H54 (cell line): ENCODE results near the gene PLEKHA7.
"Not testable (repeated sequence)": the region's sequence is repeated elsewhere in the genome, so short reads cannot be mapped to it uniquely, and the experiment has no call there.

Experiments
- DNase-seq: peaks from one replicate; pipeline ENCODE4 v3.0.0; 2011; ENCODE audit warnings: low spot score, mixed read lengths; ENCODE audit not compliant: insufficient read length
- FAIRE-seq: peaks from 3 replicates; lab custom pipeline; 2011; peaks lifted over from hg19 to GRCh38; lab: Jason Lieb, UNC
- POLR2A ChIP-seq: IDR thresholded peaks from 2 replicates; pipeline ENCODE4 v1.6.1; 2011; ENCODE audit warnings: low read depth, mild to moderate bottlenecking, low read length

The PLEKHA7 gene

DNA sequence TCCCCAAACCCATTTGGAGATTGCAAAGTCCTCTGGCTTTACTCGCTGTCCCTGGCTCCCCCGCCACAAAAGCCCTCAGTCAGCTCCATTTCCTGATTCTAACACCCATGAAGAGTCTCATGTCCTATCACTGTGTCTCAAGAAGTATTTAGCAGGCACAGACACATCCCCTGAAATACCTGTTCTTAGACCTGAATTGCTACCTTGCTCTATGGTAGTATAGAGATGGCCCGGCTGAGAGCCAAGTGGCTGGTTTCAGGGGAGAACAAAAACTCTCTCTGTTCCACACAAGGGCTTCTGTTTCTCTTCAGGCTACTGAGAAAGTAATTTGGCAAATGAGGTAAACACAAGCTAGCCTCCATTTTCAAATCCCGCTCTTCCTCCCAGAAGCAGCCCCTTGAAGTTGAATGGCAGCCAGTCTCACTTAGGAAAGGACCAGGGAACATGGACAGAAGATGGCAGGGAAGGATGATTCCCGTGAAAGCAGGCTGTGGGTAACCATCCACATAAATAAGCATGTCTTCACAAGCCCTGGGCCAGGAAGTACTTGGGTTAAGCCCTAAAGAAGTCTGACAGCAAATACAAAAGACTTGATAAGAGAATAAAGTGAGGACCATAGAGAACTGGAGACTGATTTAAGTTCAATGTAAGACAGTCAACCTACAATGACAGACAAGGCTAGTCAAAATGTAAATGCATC lies 138.0 kb downstream of the PLEKHA7 start:
- DNase-seq (no peak), FAIRE-seq (no peak)
- no peak for TF ChIP-seq POLR2A

DNA sequence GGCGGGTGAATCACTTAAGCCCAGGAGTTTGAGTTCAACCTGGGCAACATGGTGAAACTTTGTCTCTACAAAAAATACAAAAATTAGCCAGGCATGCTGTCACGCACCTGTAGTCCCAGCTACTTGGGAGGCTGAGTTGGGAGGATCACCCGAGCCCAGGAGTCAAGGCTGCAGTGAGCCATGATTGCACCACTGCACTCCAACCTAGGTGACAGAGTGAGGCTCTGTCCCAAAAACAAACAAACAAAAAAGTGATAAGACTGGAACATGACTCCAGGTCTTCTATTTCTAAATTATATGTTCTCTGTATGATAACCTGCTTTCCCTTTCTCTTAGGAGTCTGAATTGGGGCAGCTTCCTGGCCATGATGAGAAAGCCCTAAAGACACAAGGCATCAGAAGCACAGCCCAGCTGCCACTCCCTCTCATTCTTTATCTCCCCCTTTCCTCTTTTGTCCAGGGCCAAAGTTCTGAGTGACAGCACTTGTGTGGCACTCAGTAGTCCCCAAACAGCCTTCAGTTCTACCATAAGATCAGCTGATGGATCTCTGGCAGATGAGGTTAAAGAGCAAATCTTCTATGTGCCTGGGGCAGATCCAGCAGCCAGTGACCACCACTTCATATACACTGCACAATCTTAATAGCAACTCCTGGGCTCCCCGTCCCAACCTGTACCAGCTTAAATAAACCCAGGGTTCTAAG lies 139.8 kb downstream of the PLEKHA7 start:
- FAIRE-seq (no peak), DNase-seq (no peak)
- no peak for TF ChIP-seq POLR2A

DNA sequence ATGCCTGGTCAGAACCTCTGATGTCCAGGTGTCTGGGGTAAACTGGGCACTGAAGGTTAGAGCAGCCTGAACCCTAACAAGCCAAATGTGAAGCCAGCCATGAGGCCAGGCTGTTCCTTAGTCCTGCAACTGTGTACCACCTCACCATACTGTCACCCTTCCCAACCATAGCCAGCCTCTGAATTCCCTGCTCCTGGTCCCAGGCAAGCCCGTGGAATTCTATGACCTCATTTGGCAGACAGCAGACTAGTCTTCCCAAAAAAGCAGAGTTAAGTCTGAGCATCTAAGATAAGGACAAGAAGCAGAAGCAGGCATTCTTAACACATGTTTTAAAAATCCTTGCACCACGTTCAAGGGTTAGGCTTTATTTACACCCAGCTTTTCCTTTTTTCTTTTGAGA lies 140.9 kb downstream of the PLEKHA7 start:
- FAIRE-seq = no peak
- no peak for TF ChIP-seq POLR2A

DNA sequence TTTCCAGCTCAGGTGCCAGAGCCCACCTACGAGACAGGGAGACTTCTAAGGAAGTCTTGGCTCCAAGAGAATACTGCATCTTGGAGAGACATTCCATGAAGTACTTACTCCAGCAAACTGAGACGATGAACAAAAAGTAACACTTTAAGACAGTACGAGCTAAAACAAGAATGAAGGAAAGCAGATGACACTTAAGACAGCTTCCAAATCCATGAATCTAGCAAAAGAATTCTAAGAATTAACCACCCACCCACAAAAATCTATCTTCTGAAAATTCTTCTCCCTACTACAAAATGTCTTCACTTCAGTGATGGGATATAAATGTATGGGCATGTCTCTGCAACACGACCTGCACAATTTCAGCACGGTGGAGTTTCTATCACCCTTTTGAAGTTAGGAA lies 142.8 kb downstream of the PLEKHA7 start:
- no peak for DNase-seq
- FAIRE-seq = no peak
- TF ChIP-seq POLR2A = no peak

More for the DNA sequence above, 140.9 kb downstream of the PLEKHA7 start:
- no peak for DNase-seq

DNA sequence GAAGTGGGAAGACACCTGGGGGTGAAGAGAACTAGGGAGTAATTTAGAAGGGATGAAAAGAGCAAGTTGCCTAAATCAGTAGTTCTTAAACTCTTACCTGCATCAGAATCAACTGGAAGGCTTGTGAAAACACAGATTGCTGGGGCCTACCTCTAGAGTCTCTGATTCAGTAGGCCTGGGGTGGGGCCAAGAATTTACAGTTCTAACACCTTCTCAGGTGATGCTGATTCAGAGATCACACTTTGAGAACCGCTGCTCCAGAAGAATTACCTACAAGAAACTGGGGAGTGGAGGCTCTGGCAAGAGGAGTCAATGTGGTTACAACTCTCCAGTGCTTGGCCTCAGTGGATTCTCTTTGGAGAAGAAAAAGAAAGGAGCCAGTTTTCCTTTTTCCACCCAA lies 147.1 kb downstream of the PLEKHA7 start:
- no peak for TF ChIP-seq POLR2A
- no peak for DNase-seq
- no peak for FAIRE-seq

DNA sequence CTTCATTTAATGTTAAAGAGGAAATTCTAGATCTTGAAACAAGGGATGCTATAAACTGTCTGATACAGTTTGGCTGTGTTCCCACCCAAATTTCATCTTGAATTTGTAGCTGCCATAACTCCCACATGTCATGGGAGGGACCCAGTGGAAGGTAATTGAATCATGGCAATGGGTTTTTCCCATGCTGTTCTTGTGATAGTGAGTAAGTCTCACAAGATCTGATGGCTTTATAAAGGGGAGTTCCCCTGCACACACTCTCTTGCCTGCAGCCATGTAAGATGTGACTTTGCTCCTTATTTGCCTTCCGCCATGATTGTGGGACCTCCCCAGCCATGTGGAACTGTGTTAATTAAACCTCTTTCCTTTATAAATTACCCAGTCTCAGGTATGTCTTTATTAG lies 149.8 kb downstream of the PLEKHA7 start:
- not testable (repeated sequence) for DNase-seq, FAIRE-seq

DNA sequence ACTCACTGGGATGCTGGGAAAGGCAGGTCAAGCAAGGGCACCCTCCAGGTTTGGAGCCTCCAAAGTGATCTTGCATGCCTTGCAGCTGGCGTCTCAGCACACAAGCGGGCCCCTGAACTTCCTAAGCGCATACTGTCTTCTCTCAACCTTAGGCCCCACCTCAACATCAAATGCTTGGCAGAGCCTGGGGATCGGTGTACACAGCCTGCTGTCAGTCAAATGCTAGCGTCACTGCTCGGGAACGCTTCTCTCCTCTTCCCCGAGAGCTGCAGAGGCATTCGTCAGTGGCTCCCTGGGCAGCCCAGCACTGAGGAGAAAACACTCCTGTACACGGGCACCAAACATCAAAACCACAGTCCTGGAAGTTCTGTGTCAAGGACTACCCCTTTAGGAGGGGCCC lies 150.8 kb downstream of the PLEKHA7 start:
- no peak for FAIRE-seq
- TF ChIP-seq POLR2A = no peak

DNA sequence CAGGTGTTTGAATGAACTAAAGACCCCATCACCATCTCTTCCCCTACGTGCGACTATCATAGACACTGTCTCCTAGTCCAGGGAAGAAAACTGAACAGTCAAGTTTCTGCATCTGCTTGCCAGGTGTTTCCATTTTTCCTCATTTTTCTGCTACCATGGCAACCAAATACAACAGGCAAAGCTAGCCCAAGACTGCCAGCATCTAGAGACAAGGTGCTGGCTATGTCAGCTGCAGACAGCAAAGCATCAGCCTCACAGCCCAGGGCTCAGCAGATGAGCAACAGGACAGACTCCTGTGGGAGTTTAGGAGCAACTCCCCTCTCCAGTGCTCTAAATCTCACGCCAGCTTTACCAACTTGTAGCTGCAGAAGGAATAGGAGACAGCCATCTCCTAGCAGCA lies 151.5 kb downstream of the PLEKHA7 start:
- TF ChIP-seq POLR2A = no peak
- no peak for FAIRE-seq
- no peak for DNase-seq

More for the DNA sequence above, 150.8 kb downstream of the PLEKHA7 start:
- no peak for DNase-seq

DNA sequence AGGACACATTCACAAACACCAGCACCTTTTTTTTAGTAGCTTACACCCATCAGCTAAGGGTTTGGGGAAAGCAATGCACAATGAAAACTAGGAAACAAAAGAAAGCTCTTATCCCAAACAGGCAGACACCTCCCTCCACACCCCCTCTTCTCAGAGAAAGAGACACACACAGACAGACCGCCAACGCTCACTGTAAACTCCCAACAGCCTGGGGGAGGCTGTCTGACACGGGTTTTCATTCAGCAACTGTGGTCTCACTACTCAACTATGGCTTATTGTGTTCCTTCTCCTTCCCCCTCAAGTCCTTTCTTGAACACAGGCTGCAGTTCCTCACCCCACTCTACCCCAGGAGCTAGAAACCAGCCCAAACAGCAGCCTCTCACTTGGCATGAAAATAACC lies 152.4 kb downstream of the PLEKHA7 start:
- no peak for TF ChIP-seq POLR2A
- DNase-seq (no peak), FAIRE-seq (no peak)

DNA sequence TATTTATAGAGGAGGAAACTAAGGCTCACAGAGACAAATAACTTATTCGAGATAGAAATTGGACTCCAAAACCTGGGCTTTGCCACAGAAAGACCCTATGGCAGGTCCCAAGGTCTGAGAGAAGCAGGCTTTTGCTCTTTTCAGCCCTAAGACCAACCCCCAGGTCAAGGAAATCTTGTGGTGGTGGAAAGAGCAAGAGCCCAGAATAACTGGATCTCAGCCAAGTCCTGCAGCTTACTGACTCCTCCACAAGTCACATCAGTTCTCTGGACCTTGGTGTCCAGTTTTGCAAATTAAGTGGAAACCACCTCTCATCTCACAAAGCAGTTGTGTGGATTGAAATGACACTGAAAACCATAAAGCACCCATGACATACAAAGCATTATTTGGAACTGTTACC lies 153.6 kb downstream of the PLEKHA7 start:
- DNase-seq (no peak), FAIRE-seq (no peak)
- TF ChIP-seq POLR2A = no peak

DNA sequence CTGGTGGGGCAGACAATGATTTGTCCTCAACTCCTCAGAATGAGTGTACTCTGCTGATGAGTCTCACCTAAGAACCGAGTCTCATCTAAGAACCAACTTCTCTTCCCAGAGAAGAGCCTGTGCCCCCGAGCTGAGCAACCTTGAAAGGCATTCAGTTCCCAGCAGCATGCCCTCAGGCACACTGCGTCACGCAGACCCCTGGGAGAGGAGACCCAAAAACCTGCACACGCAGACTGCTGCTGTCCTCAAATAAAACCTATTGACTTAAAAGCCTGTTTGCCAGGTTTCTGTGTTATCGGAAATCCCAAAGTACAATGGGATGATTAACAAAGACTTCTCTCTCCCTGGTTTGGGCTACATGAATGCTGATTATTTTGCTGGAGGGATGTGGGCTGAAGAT lies 154.6 kb downstream of the PLEKHA7 start:
- no peak for FAIRE-seq
- no peak for TF ChIP-seq POLR2A
- DNase-seq = no peak

DNA sequence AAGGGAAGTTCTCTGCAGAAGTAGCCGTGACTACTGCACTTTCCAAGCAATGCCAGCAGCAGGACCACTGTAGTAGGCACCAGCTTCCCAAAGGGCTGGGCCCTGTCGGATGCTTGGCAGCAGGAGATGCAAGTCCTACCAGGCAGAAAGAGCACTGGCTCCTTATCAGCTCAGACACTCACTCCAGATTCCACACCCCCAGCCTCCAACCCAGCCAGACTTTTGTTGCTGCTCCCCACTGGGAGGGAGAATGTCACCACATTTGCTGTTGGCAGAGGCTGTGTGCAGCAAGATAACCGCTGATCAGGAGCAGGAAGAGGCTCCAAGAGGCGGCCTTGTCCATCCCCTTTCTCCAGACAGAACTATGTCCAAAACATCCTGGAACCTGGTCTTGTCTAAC lies 157.0 kb downstream of the PLEKHA7 start:
- no peak for TF ChIP-seq POLR2A
- no peak for DNase-seq
- no peak for FAIRE-seq

DNA sequence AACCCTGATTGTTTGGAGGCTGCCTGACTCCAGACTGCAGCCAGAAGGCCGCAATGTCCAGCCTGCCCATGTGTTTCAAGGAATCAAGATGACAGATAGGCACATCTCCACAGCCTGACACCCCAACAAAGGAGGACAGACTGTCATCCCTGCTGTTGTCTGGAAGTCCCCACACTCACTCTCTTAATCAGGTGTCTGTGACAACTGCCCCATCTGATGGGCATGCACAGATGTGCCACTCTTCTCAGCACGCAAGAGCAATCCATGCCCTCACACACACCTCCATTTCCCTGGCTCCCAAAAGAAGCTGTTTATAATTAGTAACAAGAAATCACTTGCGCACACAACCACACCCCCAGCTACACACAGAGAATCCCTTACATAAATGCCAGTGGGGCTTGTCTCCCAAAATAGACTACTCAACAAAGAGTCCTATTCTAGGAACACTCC lies 158.2 kb downstream of the PLEKHA7 start:
- no peak for DNase-seq
- TF ChIP-seq POLR2A = no peak
- FAIRE-seq = no peak

DNA sequence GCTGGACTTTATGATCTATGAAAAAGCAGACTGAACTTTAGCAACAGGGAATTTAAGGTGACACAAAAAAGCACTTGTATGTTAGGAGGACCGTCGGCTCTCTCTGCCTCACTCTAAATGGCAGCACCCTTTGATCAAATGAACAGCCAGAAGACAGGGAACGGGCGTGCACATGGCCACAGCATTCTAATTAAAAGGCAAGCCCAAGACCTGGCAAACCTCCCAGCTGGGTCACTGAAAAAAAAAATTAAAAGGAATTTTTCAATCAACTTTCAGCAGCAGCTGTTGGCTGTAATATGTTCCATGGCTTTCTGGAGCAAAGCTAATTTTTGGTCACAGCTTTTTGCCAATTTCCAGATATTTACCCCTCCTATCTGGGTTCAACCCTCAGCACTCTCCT lies 159.2 kb downstream of the PLEKHA7 start:
- TF ChIP-seq POLR2A = no peak
- FAIRE-seq = no peak
- no peak for DNase-seq

DNA sequence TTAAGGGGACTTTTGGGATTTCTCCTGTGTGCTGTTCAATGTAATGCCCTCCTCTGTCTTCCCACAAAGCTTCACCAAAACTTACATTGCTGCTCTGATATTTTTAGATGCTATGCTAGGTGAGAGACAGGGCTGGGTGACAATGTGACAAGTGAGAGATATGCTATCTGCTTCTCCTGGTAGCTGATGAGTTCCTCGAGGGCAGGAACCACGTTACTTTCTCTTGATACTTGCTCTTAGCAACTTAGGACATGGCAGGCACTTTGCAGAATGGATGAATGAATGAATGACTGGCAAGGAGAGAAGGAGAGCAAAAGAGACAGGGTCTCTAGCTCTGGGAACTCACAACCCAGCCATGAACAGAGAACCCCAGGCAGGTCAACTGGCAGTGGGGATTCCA lies 160.4 kb downstream of the PLEKHA7 start:
- FAIRE-seq (no peak), DNase-seq (no peak)
- no peak for TF ChIP-seq POLR2A

DNA sequence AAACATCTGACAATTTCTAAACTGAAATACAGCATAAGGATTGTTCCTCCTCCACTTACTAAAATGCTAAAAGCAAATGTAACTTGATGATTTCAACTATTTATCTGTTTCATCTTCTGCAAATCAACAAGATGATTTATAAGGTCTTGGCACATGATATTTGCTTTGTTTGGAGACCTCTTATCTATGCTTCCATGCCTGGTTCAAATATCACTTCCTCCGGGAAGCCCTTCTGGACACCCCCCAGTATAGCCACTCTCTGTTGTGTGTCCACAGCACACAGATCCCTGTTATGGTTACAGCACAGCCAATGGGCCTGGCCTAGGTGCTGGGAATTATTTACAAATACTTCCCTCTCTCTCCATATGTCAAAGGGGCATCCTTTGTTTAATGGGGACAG lies 160.9 kb downstream of the PLEKHA7 start:
- no peak for TF ChIP-seq POLR2A
- FAIRE-seq (no peak), DNase-seq (no peak)
